Ureter (tissue), 1 donor: Measurements from ENCODE around the gene MPND. TPM values are rescaled to one million over a fixed set of nuclear protein-coding genes. Genes with fewer than 3 reads are reported as not detected.
"Not testable (repeated sequence)": the region's sequence is repeated elsewhere in the genome, so short reads cannot be mapped to it uniquely, and the experiment has no call there.

ENCODE experiments used
- DNase-seq: peaks from one replicate; pipeline ENCODE4 v3.0.0-alpha.2; 2020; ENCODE audit warnings: low spot score
- total RNA-seq: library from RNA; stranded (reverse); gene quantifications from one replicate; pipeline ENCODE4 v1.2.4, GENCODE V29; 2023
- donor health status: DM: yes; HTN: yes; CAD: no.

Gene MPND
- total RNA-seq, 1 donor from 2014 or later, result 30.6 TPM

- DNase-seq, result no peak
Measured at GRCh38 chr19:4346020-4346383, 2.6 kb downstream of the MPND start.

GRCh38 chr19:4347521-4347920 is 4.2 kb downstream of the MPND start:
- DNase-seq, result no peak

GRCh38 chr19:4349225-4349624 is 5.9 kb downstream of the MPND start:
- DNase-seq, result not testable (repeated sequence)

- DNase-seq, result no peak
Measured at GRCh38 chr19:4350111-4350510, 6.7 kb downstream of the MPND start.

GRCh38 chr19:4350726-4351125 is 7.4 kb downstream of the MPND start:
- DNase-seq, result no peak

- DNase-seq, result no peak
Measured at GRCh38 chr19:4352701-4353121, 9.3 kb downstream of the MPND start.

- no peak for DNase-seq
Measured at GRCh38 chr19:4354282-4354681, 10.9 kb downstream of the MPND start.

- DNase-seq, result no peak
Measured at GRCh38 chr19:4354897-4355296, 11.5 kb downstream of the MPND start.

- no peak for DNase-seq
Measured at GRCh38 chr19:4357095-4357797, 13.9 kb downstream of the MPND start.

- no peak for DNase-seq
Measured at GRCh38 chr19:4357921-4358326, 14.6 kb downstream of the MPND start.

- no peak for DNase-seq
Measured at GRCh38 chr19:4358709-4359626, 15.6 kb downstream of the MPND start.

GRCh38 chr19:4359627-4360000 is 16.3 kb downstream of the MPND start:
- no peak for DNase-seq

- no peak for DNase-seq
Measured at GRCh38 chr19:4360081-4360569, 16.8 kb downstream of the MPND start.

- no peak for DNase-seq
Measured at GRCh38 chr19:4360641-4361151, 17.3 kb downstream of the MPND start.

GRCh38 chr19:4361152-4362046 is 18.0 kb downstream of the MPND start:
- no peak for DNase-seq

- DNase-seq, result no peak
Measured at GRCh38 chr19:4362101-4362828, 18.9 kb downstream of the MPND start.

GRCh38 chr19:4362831-4363545 is 19.6 kb downstream of the MPND start:
- no peak for DNase-seq

- DNase-seq, result no peak
Measured at GRCh38 chr19:4363571-4364304, 20.4 kb downstream of the MPND start.

GRCh38 chr19:4365341-4365740 is 22.0 kb downstream of the MPND start:
- DNase-seq, result no peak
